NCI-H2227 treated with DMSO at 0.1 percent for 48 hours (cell line): Measurements from ENCODE around the gene FARS2.

Experiments
- DNase-seq: peaks from one replicate; lab custom pipeline; 2025; lab: John Stamatoyannopoulos, UW

Gene FARS2

DNA sequence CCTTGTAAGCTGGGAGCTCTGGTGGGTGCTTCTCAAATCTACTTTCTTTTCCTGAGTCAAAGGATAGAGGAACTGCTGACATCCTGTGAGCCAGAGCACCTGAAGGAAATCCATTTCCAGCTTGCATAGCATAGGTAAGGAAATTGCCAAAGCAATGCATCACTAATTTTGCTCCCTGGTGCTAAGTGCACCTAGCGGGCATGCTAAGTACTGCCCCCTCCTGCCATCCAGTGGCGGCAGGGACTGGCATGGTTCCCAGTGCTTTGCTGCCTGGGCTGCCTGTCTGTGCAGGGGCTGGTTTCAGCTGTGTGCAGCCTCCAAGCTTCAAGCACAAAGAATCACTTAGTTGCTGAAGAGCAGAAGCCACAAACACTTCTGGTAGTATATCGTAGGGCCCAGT lies 63.9 kb downstream of the FARS2 start:
- no peak for DNase-seq

DNA sequence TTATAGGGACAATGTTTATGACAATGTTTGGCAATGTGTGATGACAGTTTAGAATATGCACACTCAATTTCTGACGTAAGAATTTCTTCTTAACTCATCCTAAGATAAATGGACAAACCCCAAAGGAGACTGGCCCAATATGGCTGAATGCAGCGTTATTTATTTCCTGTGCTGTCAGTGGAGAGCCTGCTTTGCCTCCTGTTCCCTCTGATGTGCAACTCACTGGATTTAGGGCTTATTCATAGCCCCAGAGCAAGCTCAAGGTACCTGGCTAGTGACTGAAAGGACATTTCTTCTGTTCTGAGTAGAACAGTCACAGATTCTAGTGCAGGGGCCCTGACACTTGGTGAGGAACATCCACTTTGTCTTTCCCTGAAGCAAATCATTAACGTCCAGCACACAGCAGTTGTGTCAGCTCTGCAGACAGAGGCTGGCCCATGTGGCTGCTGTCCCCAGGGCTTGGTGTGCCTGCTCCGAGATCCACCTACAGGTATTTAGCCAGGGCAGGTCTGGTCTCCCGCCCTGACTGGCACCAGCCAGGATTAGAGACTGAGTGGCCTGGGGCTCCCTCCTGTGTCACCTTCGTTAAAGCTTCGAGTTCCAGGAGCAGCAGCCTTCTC lies 64.8 kb downstream of the FARS2 start:
- no peak for DNase-seq

DNA sequence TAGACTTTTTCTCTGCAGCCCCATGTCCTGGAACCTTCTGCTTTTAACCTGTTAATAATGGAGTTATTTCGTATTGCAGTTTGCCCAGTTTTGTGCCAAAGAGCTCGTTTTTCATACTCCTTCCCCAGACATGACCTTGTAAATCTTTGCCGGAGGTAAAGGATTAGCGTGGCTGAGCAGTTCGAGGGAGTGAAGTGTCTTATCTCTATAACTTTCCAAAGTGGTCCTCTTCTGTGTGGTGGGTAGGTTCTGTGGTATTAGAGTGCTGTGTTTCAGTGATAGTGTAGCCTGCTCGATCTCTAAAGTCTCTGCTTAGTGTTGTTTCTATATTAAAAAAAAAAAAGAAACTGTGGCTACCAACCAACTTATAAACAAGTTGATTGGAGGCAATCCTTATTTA lies 67.5 kb downstream of the FARS2 start:
- no peak for DNase-seq

DNA sequence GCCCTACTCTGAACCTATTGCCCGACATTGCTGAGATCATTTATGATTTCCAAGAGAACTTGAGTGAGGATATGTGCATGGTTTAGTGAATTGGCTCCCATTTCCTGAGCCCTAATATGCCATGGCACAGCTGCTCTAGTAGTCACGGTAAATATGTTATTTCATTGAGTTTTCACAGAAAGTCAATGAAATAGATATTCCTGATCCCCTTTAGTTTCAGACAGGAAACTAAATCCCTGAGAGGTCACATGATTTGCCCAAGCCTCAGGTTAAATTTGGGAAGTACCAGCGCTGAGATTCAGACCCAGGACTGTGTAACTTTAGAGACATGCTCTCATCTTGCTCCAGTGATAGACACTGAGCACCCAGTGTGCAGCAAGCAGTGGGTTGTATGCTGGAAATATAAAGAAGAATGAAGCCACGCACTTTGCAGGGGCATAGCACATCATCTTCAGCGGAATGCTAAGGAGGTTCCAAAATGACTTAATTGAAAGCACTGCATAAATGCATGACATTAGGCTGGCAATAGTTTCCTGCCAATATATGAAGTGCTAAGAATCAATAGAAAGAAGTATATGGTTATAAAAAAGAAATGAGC lies 70.6 kb downstream of the FARS2 start:
- no peak for DNase-seq

DNA sequence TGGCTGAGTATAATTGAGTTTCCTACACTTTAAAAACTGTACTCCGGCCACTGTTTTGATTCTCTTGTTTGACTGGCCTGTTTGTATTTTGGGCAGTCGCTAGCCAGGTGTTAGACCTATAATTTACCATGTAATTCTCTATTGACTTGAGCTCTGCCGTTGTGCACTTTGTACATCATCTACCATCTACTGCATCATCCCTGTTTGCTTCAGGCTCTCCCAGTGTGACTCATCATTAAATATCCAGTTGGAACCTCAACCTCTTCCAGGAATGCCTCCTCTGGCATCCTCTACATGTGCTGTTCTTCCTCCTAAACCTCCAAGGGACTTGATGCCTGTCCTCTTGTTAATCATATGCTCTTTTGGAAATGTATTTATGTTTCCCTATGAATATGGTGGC lies 72.3 kb downstream of the FARS2 start:
- DNase-seq: peak; percentile 2

DNA sequence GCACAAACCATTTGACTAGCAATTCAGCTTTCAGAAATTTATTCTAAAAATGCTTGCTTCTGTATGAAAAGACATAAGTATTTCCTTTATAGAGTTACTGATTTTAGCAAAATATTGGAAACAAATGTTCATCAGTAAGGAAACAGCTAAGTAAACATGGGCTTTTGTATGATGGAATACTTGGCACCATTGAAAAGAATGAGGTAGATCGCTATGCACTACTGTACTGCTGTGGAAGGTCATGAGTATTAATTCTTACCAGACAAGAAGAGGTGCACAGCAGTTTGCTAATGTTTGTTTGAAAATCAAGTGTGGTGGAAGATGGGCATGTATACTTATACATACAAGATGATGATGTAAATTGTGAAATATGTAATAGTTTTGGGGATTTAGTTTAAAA lies 73.0 kb downstream of the FARS2 start:
- DNase-seq: no peak

DNA sequence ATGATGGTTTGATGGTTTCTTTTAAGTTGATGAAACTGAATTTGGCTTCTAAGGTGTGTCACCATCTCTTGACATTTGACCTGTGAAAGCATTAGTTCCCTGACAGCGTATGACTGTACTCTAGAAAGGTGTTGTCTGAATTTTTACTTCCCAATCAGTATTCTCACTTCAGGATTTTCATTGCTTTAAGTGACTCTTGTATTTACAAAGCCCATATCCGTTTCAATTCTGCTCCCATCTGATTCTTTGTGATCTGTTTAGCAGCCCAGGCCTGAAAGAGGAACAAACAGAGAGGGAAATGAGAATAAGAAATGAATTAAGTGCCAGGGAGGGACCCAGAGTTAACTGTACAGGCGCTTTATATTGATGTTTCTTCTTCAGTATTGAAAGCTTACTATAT lies 73.7 kb downstream of the FARS2 start:
- DNase-seq: no peak

DNA sequence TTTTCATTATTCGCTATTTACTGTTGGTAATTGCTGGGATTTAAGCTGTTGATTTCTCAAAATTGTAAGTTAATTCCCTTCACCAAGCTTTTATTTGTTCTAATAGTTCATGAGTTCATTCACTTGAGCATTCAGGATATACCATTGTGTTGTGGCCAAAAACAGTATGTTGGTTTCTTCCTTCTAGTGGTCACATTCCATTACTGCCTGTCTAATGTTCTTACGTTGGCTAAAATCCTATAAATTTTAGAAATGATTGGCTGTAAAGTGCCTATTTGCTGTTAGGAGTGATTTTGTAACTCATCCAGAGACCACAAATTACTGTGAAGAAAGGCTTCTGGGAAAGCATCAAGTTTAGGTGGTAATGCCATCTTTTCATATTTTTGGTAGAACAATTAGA lies 76.3 kb downstream of the FARS2 start:
- no peak for DNase-seq

DNA sequence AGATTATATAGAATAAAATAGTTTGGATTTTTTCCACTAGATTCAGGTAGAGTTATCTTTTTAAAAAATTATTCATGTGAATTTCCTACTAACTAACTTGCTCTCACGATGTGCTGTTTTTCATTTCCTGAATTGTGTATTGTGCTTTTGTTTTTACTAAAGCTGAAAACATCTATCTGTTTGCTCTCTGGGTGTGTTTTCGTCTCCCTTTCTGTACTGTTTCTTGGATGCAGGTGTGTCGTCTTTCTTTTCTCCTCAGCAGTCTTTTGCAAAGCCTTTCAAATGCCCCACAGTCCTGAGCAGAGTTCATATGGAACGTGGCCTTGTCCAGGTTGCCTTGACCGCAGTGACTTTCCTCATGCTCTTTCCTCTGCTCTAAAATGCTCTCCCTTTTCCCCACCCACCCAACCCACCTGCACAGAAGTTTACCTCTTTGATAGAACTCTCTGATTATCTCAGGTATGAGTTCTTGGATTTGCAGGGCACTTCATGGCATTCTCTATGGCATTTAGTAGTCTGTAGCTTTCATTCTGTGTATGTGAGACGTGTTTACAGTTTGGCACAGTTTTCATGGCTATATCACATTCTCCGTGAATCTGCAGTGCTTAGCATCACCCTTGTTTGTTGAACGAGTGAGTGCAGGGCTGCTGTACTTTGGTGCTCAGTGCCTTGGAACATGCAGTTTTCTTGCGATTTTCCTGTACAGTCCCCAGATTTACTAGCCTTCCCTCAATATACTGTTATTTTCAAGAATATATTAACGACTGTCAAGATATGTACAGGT lies 77.1 kb downstream of the FARS2 start:
- DNase-seq: no peak

DNA sequence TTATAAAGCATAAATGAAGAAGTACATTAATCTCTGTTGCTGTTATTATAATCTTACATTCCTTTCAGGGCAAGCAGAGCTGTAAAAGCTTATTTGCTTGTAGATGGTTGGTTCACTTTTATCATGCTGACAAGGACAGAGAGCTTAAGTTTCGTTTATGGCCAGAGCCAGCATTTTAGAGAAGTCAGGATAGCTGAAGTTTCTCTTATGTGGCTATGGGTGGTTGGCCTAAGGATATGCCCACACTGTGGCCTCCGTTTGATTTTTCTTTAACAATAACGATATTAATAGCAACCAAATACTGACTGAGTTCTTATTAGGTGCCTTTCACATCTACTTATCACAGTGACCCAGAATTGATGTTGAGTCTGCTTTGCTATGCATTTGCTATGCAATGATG lies 78.5 kb downstream of the FARS2 start:
- no peak for DNase-seq

DNA sequence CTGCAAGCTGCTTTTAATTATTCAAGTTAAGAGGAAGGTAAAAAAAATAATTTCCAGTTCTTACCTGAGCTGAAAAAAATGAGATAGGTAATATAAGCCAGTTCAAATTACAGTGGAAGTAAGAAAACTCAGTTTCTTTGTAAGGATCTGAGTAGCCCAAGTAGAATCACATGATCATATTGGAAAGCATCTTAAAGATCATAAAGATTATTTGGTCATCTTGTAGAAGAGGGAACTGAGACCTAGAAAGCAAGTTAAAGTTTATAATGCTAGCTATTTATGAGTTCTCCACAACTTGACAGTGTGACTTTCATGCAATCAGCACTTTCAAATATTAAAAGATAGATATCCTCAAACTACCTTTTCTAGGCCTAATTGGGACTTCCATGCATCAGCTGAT lies 80.5 kb downstream of the FARS2 start:
- no peak for DNase-seq

DNA sequence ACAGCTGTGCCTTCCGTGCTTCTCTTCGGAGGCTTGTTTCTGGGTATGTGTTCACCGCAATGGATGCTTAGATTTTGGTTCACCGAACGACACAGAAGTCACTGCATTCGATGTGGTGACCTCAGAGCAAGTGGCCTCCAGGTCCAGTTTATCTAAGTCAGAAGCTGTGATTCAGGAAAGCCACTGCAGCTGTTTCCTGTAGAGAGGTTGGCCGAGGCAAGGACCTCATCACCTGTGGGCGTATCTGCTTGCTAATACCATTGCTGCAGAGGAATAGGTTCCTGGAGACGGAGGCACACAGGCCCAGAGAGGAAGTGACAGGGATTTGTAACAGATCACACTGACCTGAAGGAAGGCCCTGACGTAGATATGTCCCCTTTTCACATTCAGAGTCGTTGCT lies 82.7 kb downstream of the FARS2 start:
- no peak for DNase-seq

DNA sequence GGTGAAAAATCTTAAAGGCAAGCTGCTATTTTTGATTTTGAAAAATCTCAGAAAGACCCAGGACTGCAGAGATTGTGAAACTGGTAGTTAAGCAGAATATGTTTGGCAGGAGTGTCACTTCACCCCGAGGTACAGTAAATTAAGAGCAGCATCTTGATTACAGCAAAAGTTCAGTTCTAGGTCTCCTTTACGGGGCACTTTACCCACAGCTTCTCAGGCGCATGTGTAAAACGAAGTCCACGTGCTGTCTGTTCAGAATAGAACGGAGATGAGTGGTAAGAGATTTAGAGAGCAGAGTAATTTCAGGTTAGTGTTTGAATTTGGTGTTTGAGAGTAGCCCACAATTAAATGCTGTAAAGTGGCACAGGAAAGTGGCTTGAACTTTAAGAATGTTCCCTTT lies 84.0 kb downstream of the FARS2 start:
- DNase-seq: peak; percentile 23

DNA sequence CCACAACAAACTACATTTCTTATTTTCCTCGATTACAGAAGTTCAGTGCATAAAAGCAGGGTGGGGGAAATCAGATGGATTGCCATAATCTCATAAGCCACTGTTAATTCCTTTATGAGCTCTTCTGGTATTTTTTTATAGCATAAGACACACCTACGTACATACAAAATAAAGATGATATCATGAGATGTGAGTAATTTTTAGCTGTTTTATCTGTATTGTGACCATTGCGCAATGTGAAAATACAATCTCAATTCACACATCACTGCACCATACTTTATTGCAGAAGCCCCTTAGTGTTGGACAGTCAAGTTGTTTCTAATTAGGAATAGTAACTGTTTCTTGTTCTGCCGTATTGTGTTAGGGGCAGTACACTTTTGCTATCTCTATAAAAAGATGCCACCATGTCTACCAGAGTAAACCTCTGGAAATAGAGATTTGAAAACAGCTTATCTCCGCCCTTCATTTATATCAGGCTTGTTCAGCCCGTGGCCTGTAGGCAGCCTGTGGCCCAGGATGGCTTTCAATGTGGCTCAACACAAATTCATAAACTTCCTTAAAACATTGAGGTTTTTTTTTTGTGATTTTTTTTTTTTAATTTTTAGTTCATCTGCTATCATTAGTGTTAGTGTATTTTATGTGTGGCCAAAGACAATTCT lies 90.4 kb downstream of the FARS2 start:
- no peak for DNase-seq

DNA sequence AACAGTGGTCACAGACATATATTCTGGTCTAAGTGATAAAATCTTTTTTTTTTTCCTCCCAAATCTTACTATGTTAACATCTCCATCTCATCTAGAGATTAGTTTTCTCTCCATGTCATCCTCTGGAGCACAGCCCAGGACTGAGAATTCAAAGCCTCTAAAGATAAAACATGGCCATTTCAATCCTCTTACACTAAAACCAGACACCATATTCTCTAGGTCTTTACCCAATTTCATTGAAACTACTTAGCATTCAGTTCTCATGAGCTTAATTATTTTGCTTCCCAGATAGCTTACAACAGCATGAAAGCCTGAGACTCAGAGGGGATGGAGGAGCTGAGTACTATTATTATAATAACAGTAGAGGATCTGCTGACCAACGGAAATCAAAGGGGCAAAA lies 92.7 kb downstream of the FARS2 start:
- no peak for DNase-seq

DNA sequence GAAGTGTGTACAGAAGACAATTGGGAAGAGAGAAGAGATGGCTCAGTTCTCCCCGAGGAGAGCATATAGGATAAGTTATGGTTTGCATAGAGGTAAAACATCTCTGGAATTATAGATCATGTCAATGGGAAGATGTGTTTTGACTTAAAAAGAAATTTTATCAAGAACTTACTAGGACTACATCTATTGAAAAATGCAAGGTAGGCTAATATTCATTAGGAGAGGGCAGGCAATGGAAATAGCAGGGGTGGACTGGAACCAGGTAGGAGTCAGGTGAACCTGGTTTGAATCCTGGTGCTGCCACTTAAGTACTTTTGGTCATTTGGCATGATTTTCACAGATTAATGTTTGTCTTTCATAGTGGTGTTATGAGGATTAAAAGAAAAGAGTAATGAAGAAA lies 96.2 kb downstream of the FARS2 start:
- DNase-seq: no peak

DNA sequence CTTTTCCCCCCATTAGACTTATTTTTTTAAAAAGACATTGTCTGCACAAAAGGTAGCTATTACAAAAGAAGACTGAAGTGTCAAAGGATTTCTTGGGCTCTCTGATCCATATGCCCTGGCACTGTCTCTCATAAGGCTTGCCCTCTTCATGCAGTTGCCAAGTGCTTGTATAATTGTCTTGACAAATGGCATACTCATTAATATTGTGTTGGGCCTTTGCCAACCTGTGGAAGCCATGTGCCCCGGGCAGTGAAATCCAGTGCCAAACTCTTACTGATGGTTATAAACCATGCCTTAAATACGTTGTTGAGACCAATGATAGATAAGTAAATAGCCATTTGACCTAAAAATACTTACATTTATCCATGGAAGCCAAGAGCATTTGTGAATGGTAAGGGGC lies 98.1 kb downstream of the FARS2 start:
- no peak for DNase-seq

DNA sequence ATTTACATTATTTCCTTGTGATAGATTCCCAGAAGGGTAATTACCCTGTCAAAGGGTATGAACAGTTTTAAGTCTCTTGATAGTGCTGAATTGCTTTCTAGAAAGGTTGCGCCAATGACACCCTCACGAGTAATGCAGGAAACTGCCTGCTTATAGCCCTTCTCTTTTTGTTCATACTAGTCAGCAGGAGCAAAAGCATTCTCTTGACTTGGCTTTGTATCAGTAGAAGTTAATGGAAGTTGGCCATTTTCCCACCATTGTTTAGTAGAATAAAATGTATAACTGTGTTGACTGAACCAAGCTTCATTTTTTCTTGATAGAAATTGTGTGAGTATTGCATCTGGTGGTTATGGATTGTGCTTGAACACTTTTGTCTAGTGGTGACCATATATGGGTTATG lies 100.1 kb downstream of the FARS2 start:
- no peak for DNase-seq

DNA sequence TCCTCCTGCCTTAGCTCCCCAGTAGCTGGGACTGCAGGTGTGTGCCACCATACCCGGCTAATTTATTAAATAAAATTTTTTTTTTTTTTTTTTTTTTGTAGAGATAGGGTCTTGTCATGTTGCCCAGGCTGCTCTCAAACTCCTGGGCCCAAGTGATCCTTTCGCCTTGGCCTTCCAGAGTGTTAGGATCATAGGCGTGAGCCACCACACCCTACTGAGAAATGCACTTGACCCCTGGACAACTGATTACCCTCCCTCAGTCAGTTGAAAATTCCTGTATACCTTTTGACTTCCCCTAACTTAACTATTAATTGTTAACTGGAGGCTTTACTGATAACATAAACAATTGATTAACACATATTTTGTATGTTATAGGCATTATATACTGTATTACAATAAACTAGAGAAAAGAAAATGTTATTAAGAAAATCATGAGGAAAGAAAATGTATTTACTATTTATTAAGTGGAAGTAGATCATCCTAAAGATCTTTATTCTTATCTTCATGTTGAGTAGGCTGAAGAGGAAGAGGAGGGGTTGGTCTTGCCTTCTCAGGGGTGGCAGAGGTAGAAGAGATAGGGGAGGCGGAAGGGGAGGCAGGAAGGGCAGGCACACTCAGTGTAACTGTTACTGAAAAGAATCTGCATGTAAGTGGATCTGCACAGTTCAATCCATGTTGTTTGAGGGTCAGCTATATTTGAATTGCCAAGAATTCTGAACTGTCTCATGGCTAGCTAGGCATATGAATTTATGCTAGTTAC lies 104.3 kb downstream of the FARS2 start:
- no peak for DNase-seq

DNA sequence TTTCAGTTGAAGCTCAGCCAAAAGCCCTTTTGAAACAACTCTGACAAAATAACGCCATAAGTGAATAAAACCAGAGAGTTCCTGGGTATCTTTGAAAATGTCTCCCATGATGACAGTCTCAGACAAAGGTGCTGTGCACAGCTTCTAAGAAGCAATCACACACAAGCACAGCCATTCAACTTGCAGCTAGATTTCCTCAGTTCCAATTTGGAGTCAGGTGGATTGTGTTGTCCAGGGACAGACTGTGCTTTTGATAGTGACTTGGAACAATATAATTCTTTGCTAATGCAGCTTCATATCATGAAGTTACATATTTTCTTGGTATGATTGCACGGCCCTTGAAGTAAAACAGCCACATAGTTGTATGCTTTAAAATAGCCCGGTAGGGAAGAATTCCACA lies 105.6 kb downstream of the FARS2 start:
- DNase-seq: no peak

DNA sequence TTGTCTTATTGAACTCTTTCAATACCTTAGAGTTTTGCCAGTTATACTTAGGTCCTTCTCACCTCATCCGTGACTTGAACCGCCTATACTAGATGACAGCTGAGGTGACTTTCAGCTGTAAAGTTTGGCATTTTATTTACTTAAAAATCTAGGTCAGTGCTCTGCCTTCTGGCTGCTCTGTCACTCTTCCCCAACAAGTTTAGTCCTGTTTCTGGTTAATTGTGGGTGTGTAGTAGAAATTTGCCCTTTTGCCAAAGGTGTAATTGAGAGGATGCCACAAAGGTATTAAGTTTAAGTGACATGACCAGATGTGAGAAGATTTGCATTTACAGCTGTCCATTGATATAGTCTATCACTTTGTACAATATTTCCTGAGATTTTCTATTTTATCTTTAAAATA lies 106.2 kb downstream of the FARS2 start:
- DNase-seq: no peak

DNA sequence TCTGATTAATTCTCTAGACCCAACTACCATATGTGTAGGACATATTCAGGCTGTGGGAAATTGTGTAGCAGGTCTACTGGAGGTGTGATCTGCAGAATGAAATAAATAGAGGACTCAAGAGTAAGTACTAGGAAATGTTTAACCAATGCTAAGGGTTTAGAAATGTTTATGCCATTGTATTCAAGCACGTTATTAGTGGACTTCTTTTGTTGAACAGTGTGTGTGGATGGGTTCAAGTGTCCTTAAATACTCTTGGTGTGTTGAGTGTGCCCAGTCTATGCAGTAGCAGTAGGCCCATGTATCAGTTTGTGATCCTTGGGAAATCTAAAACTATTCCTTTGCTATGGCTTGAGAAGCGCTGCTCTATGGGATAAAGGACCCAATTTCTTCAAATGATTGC lies 112.1 kb downstream of the FARS2 start:
- no peak for DNase-seq
